Stimulated activated CD8-positive, alpha-beta memory T cell treated with anti-CD3 and anti-CD28 coated beads, Interleukin-7, amount 100 ng/mL, for 48 hours (primary cell): ENCODE data around the gene MEGF6.

Experiments
- DNase-seq, 2 donors: peaks; one replicate each; pipeline ENCODE4 v3.0.0-alpha.2; 2020; ENCODE audit warnings: low read depth in 1 of 2; ENCODE audit errors: extremely low read depth in 1 of 2

The MEGF6 gene

GRCh38 chr1:3560251-3560871 lies 50.9 kb downstream of the MEGF6 start:
- DNase-seq, result no peak

GRCh38 chr1:3558036-3558726 lies 53.1 kb downstream of the MEGF6 start:
- no peak for DNase-seq

GRCh38 chr1:3557366-3557765 lies 53.9 kb downstream of the MEGF6 start:
- DNase-seq, result no peak

GRCh38 chr1:3556336-3556735 lies 55.0 kb downstream of the MEGF6 start:
- DNase-seq, result no peak

GRCh38 chr1:3555131-3555920 lies 56.0 kb downstream of the MEGF6 start:
- no peak for DNase-seq

GRCh38 chr1:3553940-3554223 lies 57.4 kb downstream of the MEGF6 start:
- DNase-seq, result no peak

GRCh38 chr1:3553166-3553939 lies 58.0 kb downstream of the MEGF6 start:
- no peak for DNase-seq

- no peak for DNase-seq
Observed at GRCh38 chr1:3552751-3553150, 58.6 kb downstream of the MEGF6 start.

GRCh38 chr1:3552176-3552575 lies 59.1 kb downstream of the MEGF6 start:
- DNase-seq, result no peak

- DNase-seq, result no peak
Observed at GRCh38 chr1:3551711-3552110, 59.6 kb downstream of the MEGF6 start.

GRCh38 chr1:3551290-3551678 lies 60.0 kb downstream of the MEGF6 start:
- no peak for DNase-seq

GRCh38 chr1:3550511-3551289 lies 60.6 kb downstream of the MEGF6 start:
- DNase-seq, result no peak

- no peak for DNase-seq
Observed at GRCh38 chr1:3548895-3549294, 62.4 kb downstream of the MEGF6 start.

- DNase-seq, result no peak
Observed at GRCh38 chr1:3548156-3548893, 63.0 kb downstream of the MEGF6 start.

GRCh38 chr1:3547055-3548005 lies 64.0 kb downstream of the MEGF6 start:
- DNase-seq, result no peak

- no peak for DNase-seq
Observed at GRCh38 chr1:3546048-3546384, 65.3 kb downstream of the MEGF6 start.

- no peak for DNase-seq
Observed at GRCh38 chr1:3545363-3546047, 65.8 kb downstream of the MEGF6 start.
